Adrenal gland (tissue), 12 donors: Measurements from ENCODE around the gene ASH1L. TPM values are rescaled to one million over a fixed set of nuclear protein-coding genes. Genes with fewer than 3 reads are reported as not detected.
A peak's percentile ranks its signal among the peaks of the same experiment; 100 is the strongest.
"Not testable (repeated sequence)": the region's sequence is repeated elsewhere in the genome, so short reads cannot be mapped to it uniquely, and the experiment has no call there.

Experiments
- DNase-seq, 7 donors: peaks; one replicate each; pipeline ENCODE4 v3.0.0-alpha.2; 2019 to 2020
- H3K27ac ChIP-seq, 5 donors: fragments of 200-600 bp; sonication (generic) in 4 of 5; 1 replicate in 3 of 5; 2 replicates in 2 of 5; pipeline versions ENCODE4 v1.5.1 to v1.8.0; 2016 to 2020; ENCODE audit warnings: mild to moderate bottlenecking in 1 of 5
- H3K27me3 ChIP-seq: fragments of 200-600 bp; 2 replicates; pipeline ENCODE4 v1.8.0; 2021
- H3K36me3 ChIP-seq, 2 donors: fragments of 200-600 bp; replicated peaks in 1 of 2; 1 replicate in 1 of 2; 2 replicates in 1 of 2; pipeline versions ENCODE4 v1.5.1 to v1.8.0; 2018 to 2022
- H3K4me1 ChIP-seq, 2 donors: fragments of 200-600 bp; replicated peaks in 1 of 2; 1 replicate in 1 of 2; 2 replicates in 1 of 2; pipeline versions ENCODE4 v1.5.1 to v1.8.0; 2018 to 2021
- H3K4me3 ChIP-seq, 4 donors: fragments of 200-600 bp; sonication (generic) in 3 of 4; one replicate each; pipeline ENCODE4 v1.5.1; 2016 to 2018
- H3K9me3 ChIP-seq, 3 donors: fragments of 200-600 bp; sonication (generic) in 1 of 3; replicated peaks in 1 of 3; 1 replicate in 2 of 3; 2 replicates in 1 of 3; pipeline versions ENCODE4 v1.5.1 to v1.8.0; 2016 to 2021
- CTCF ChIP-seq, 6 experiments: fragments of 450-650 bp in 4 of 6; fragments of 200-600 bp in 2 of 6; sonication (generic) in 1 of 6; IDR thresholded peaks; 1 replicate in 5 of 6; 2 replicates in 1 of 6; pipeline versions ENCODE4 v1.5.1 to v1.8.0; 2016 to 2021; ENCODE audit warnings: antibody characterized with exemption in 6 of 6, mild to moderate bottlenecking in 2 of 6, moderate library complexity in 1 of 6
- POLR2A ChIP-seq, 2 donors: fragments of 450-650 bp; IDR thresholded peaks; one replicate each; pipeline ENCODE4 v1.6.1; 2017; ENCODE audit warnings: antibody characterized with exemption in 2 of 2, mild to moderate bottlenecking in 2 of 2, moderate library complexity in 1 of 2
- WGBS, 4 donors: extraction: QIAGEN DNeasy Blood & Tissue Kit in 2 of 4; methylation state at CpG; one replicate each; pipeline versions ENCODE4 v1.1.5 to v1.1.7; 2013 to 2017; 5-methylcytosine and 5-hydroxymethylcytosine counted together
- intact Hi-C, 2 donors: fragments of 100-400 bp; cut with DNase I; formaldehyde crosslinking; loops; one replicate each; pipeline versions ENCODE4 v1.14.1 to v1.15.0; 2022 to 2023
- polyA plus RNA-seq, 3 donors: library from polyadenylated mRNA; stranded (reverse); fragments of 200-250 nt in 2 of 3; fragments of 350-450 nt in 1 of 3; fragmentation: Illumina TruSeq in 1 of 3; extraction: RNeasy Lipid Tissue Mini Kit (QIAGEN cat#74804) in 1 of 3; gene quantifications; one replicate each; pipeline ENCODE4 v1.2.3, GENCODE V29; 2013 to 2014
- total RNA-seq, 9 donors: library from RNA; depleted of rRNA in 4 of 9; stranded (reverse); fragments of >200 nt in 4 of 9; fragments of 120-200 nt in 1 of 9; fragmentation: NEBNext Ultra II Directional in 1 of 9; extraction: Animal tissue kit (Norgen Biotek cat#: 25700) in 1 of 9; gene quantifications; one replicate each; pipeline versions ENCODE4 v1.1.0 to v1.2.4, GENCODE V29; 2013 to 2023
- donor health status: healthy with polysubstance abuse.
- donor health status: Bipolar disorder and iron deficiency.
- donor health status: DM: yes; HTN: yes; CAD: no.
- donor health status: DM: no; HTN: no; CAD: no.
- donor health status: DM: no; HTN: no; CAD: no.
- donor health status: DM: yes; HTN: yes; CAD: no.

ASH1L gene
- total and polyA plus RNA-seq, 12 donors = 3.7 to 59.3 (median 41.8) TPM

- no peaks in the 10 kb centered on the region for H3K4me1 ChIP-seq
- no peak overlapping the region for H3K4me3 ChIP-seq
- 92 to 97% (median 93%) methylated on average over 3 of the region's 3 CpGs for WGBS, 4 donors
- intact Hi-C loops = no loop called here
- no peaks in the 10 kb centered on the region for H3K9me3 ChIP-seq
- no peak for DNase-seq
- TF ChIP-seq POLR2A (IDR thresholded peaks at IDR 0.05) = no peak
- TF ChIP-seq CTCF (IDR thresholded peaks at IDR 0.05) = no peak
- H3K27ac ChIP-seq = no peak overlapping the region
- H3K36me3 ChIP-seq = no peaks in the 10 kb centered on the region
- H3K27me3 ChIP-seq = no peaks in the 10 kb centered on the region
Observed at GRCh38 chr1:155574077-155574476, 11.5 kb upstream of the ASH1L start.

- WGBS, 4 donors = 74 to 86% (median 74%) methylated on average over 4 of the region's 4 CpGs
- Histone ChIP-seq H3K4me1 (no peaks in the 10 kb centered on the region), H3K36me3 (no peaks in the 10 kb centered on the region), H3K27me3 (no peaks in the 10 kb centered on the region), H3K4me3 (no peak overlapping the region), H3K27ac (no peak overlapping the region), H3K9me3 (no peaks in the 10 kb centered on the region)
- TF ChIP-seq POLR2A (IDR thresholded peaks at IDR 0.05) (no peak), CTCF (IDR thresholded peaks at IDR 0.05) (no peak)
- intact Hi-C loops = no loop called here
- no peak for DNase-seq
Observed at GRCh38 chr1:155570593-155570990, 8.0 kb upstream of the ASH1L start.

- H3K4me1 ChIP-seq = peaks cover 0 to under 1% of the 10 kb centered on the region in 2 donors
- 82 to 89% (median 86%) methylated on average over 6 of the region's 6 CpGs for WGBS, 4 donors
- intact Hi-C loops = no loop called here
- no peaks in the 10 kb centered on the region for H3K9me3 ChIP-seq
- TF ChIP-seq CTCF (IDR thresholded peaks at IDR 0.05) = no peak
- no peak for TF ChIP-seq POLR2A (IDR thresholded peaks at IDR 0.05)
- no peak overlapping the region for H3K4me3 ChIP-seq
- H3K27me3 ChIP-seq = no peaks in the 10 kb centered on the region
- peak in 1 of 7 donors; percentile 11 for DNase-seq
- no peaks in the 10 kb centered on the region for H3K36me3 ChIP-seq
- no peak overlapping the region for H3K27ac ChIP-seq
Observed at GRCh38 chr1:155569988-155570592, 7.5 kb upstream of the ASH1L start.

- Histone ChIP-seq H3K27ac (peak overlapping the region in 4 of 5 donors; percentile 93 to 100 (median 98)), H3K4me3 (peak overlapping the region; percentile 57 to 100 (median 90)), H3K4me1 (peaks cover 17 to 33% of the 10 kb centered on the region in 2 donors)
- WGBS, 4 donors = 0 to 2% (median 0%) methylated on average over 16 to 19 of the region's 19 CpGs
- H3K9me3 ChIP-seq, intact Hi-C loops, H3K27me3 ChIP-seq, DNase-seq, H3K36me3 ChIP-seq: not testable (repeated sequence)
Observed at GRCh38 chr1:155563377-155564022, 897 bp upstream of the ASH1L start.
